GM21526 (cell line): Measurements from ENCODE around the gene EIF4G1.

Experiments
- ATAC-seq: cut with Tn5 transposase; IDR thresholded peaks from one replicate; pipeline ENCODE4 v1.9.1; 2021; ENCODE audit warnings: moderate library complexity; ENCODE audit not compliant: unreplicated experiment, low FRiP score

EIF4G1 gene

DNA sequence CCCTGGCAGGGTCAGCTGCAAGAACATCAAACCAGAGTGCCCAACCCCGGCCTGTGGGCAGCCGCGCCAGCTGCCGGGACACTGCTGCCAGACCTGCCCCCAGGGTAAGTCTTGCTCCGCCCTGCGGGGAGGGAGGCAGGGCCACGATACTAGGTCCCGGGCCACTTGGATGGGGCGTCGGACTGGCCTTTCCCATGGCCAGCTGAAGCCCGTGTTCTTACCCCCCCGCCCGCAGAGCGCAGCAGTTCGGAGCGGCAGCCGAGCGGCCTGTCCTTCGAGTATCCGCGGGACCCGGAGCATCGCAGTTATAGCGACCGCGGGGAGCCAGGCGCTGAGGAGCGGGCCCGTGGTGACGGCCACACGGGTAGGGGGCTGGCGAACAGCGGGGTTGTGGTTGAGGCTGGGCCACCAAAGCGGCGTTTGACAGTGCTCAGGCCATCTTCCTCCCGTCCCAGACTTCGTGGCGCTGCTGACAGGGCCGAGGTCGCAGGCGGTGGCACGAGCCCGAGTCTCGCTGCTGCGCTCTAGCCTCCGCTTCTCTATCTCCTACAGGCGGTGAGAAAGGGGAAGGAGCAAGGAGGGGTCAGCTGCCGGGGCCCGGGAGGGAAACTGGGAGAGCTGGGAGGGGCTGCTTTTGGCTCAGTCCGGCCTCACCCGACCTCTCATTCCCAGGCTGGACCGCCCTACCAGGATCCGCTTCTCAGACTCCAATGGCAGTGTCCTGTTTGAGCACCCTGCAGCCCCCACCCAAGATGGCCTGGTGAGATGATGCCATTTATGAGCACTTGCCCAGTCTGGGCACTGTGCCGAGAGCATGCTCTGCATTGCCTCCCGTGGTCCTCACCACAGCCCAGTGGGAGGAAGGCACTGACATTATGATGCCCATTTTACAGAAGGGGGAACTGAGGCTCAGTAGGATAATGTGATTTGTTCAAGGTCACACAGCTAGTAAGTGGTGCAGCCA, 67.1 kb downstream of the EIF4G1 start:
- ATAC-seq: no peak

- no peak for ATAC-seq
These were observed 68.1 kb downstream of the EIF4G1 start for GRCh38 chr3:184382326-184383032.

DNA sequence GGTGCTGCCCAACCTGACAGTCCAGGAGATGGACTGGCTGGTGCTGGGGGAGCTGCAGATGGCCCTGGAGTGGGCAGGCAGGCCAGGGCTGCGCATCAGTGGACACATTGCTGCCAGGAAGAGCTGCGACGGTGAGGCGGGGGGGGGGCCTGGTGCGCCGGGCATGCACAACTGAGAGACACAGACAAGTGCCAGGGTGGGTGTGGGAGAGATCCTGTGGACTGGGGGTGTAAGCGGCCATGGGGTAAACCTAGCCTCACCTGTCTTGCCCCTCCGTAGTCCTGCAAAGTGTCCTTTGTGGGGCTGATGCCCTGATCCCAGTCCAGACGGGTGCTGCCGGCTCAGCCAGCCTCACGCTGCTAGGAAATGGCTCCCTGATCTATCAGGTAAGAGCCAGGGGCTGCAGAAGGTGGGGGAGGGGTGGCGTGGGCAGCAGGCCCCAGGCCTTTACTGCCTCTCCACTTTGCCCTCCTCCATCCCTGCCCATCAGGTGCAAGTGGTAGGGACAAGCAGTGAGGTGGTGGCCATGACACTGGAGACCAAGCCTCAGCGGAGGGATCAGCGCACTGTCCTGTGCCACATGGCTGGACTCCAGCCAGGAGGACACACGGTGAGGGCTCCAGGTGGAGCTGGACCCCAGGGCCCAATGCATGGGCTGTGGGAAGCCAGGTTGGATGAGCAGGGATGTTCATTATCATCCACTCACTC, 68.8 kb downstream of the EIF4G1 start:
- ATAC-seq: no peak

DNA sequence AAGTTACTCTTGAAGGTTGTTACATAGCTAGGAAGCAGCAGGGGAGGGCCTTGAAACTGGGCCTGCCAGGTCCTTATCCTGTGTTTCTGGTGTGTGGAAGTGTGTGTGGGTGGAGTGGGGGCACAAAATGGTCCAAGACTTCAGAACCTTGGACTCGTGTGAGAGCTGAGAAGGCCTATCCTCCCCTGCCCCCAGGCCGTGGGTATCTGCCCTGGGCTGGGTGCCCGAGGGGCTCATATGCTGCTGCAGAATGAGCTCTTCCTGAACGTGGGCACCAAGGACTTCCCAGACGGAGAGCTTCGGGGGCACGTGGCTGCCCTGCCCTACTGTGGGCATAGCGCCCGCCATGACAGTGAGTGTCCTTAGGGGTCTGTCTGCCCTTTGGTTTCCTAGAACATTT, 69.9 kb downstream of the EIF4G1 start:
- no peak for ATAC-seq
